Osteocyte (in vitro differentiated cells): ENCODE data around the gene TMEM151A. TPM values are rescaled to one million over a fixed set of nuclear protein-coding genes. Genes with fewer than 3 reads are reported as not detected.

Experiments used
- DNase-seq: peaks from one replicate; pipeline ENCODE4 v3.0.0; 2021; ENCODE audit warnings: mixed read lengths; ENCODE audit not compliant: unreplicated experiment; ENCODE audit errors: extremely low spot score
- H3K27ac Mint-ChIP-seq: one replicate; pipeline ENCODE4 v1.8.0; 2021; ENCODE audit warnings: mild to moderate bottlenecking, mixed read lengths; ENCODE audit not compliant: unreplicated experiment
- H3K27me3 Mint-ChIP-seq: one replicate; pipeline ENCODE4 v1.8.0; 2021; ENCODE audit warnings: mixed read lengths; ENCODE audit not compliant: unreplicated experiment
- H3K36me3 Mint-ChIP-seq: one replicate; pipeline ENCODE4 v1.8.0; 2021; ENCODE audit warnings: mixed read lengths; ENCODE audit not compliant: unreplicated experiment
- H3K4me1 Mint-ChIP-seq: one replicate; pipeline ENCODE4 v1.8.0; 2021; ENCODE audit warnings: mixed read lengths; ENCODE audit not compliant: unreplicated experiment
- H3K4me3 Mint-ChIP-seq: one replicate; pipeline ENCODE4 v1.8.0; 2021; ENCODE audit warnings: mild to moderate bottlenecking, moderate library complexity, mixed read lengths; ENCODE audit not compliant: unreplicated experiment
- H3K9me3 Mint-ChIP-seq: one replicate; pipeline ENCODE4 v1.8.0; 2021; ENCODE audit warnings: mixed read lengths; ENCODE audit not compliant: unreplicated experiment
- long read RNA-seq: library from polyadenylated mRNA; unstranded; transcript quantifications from one replicate; pipeline ENCODE4 v2.0.0, GENCODE V29; 2021
- total RNA-seq: library from RNA; stranded (reverse); gene quantifications from 2 replicates; pipeline ENCODE4 v1.2.1, GENCODE V29; 2021
- TF ChIP-seq, protein P1 (sequence below): fragments of 200-600 bp; sonication (generic); IDR thresholded peaks from 2 replicates; pipeline ENCODE4 v1.5.0; 2021; ENCODE audit warnings: antibody characterized with exemption, mild to moderate bottlenecking, moderate library complexity

Gene TMEM151A
- 0.46 and 0.55 TPM in 2 replicates for total RNA-seq
- long read RNA-seq, result 0 reads

DNA sequence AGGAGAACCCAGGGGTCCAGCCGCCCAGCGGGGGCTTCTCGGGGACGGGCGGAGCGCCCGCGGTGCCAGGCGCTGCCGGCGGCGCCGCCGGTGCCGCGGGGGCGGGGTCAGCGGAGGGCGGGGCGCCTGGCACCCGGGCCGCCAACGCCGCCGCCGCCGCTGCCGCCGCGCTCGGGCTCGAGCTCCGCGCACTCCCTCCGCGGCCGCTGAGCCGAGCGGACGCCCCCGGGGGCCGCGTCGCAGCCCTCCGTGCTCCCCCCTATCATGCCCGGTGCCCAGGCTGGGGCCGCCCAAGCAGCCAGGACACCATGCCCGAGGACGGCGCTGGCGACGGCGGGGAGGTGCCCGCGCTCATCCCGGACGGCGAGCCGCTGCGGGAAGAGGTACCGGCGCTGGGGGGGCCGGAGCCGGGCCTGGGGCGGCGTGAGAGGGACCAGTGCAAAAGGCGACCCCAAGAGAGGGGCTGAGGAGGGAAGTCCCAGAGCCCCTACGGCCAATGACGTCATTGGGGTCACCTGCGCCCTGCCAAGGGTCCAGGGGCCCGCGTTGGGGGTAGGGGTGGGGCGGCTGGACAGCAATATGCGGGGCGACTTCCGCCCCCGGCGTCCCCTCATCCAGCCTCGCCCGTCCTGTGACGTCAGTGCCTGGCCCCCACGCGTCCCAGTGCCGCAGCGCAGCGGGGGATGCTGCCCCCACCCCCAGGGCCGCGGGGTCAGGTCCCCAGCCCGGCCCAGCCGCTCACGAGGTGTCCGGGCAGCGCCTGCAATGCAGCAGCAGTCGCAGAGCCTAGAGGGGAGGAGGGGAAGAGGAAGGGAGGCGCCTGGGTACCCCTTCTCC, at the start of gene TMEM151A:
TMEM151A (plus strand) TSS at position 189 of the 837 bp plus-strand sequence; CDS start at position 309, 120 bp downstream.
- H3K36me3 Mint-ChIP-seq, result no peaks in the 10 kb centered on the region
- DNase-seq, result no peak
- H3K27ac Mint-ChIP-seq, result no peak within 1 kb of the TSS
- H3K27me3 Mint-ChIP-seq, result peaks cover 19% of the 10 kb centered on the region
- H3K9me3 Mint-ChIP-seq, result no peaks in the 10 kb centered on the region
- peaks cover 31% of the 10 kb centered on the region for H3K4me1 Mint-ChIP-seq
- H3K4me3 Mint-ChIP-seq, result peak within 1 kb of the TSS; percentile 63
- TF ChIP-seq, protein P1, sequence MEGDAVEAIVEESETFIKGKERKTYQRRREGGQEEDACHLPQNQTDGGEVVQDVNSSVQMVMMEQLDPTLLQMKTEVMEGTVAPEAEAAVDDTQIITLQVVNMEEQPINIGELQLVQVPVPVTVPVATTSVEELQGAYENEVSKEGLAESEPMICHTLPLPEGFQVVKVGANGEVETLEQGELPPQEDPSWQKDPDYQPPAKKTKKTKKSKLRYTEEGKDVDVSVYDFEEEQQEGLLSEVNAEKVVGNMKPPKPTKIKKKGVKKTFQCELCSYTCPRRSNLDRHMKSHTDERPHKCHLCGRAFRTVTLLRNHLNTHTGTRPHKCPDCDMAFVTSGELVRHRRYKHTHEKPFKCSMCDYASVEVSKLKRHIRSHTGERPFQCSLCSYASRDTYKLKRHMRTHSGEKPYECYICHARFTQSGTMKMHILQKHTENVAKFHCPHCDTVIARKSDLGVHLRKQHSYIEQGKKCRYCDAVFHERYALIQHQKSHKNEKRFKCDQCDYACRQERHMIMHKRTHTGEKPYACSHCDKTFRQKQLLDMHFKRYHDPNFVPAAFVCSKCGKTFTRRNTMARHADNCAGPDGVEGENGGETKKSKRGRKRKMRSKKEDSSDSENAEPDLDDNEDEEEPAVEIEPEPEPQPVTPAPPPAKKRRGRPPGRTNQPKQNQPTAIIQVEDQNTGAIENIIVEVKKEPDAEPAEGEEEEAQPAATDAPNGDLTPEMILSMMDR, result no peak

DNA sequence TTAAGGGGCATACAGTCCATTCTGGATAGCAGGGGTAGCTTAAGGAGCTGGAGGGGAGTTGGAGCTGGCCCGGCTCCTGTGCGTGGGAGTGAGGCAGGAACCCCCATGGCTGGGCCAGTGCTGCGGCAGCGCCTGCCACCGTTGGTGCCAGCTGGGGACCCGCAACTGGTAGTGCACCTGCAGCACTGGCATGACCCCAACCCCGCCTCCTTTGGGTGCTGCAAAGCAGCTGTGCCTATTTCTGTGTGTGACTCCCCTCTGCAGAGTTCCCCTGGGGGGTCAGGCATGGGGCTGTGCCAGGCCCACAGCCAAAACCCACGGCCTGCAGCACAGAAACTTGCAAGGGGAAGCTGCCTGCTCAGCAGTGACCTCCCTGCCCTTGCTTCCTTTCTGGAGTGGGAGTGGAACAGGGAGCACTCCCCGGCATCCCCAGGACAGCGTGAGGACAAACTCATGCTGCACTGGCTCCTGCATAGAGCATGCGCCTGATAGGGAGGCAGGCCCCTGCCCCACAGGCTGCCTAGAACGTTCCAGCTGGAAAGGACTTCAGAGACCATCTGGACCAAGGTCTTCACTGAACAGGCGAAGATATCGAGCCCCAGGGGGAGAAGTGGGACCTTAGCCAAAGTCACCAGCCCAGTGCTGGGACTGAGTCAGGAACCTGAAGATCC, 49.5 kb upstream of the TMEM151A start:
- H3K4me3 Mint-ChIP-seq, result no peak overlapping the region
- H3K4me1 Mint-ChIP-seq, result no peaks in the 10 kb centered on the region
- no peaks in the 10 kb centered on the region for H3K27me3 Mint-ChIP-seq
- TF ChIP-seq, protein P1, result no peak
- H3K9me3 Mint-ChIP-seq, result no peaks in the 10 kb centered on the region
- H3K36me3 Mint-ChIP-seq, result peaks cover 23% of the 10 kb centered on the region
- H3K27ac Mint-ChIP-seq, result no peak overlapping the region
- no peak for DNase-seq

DNA sequence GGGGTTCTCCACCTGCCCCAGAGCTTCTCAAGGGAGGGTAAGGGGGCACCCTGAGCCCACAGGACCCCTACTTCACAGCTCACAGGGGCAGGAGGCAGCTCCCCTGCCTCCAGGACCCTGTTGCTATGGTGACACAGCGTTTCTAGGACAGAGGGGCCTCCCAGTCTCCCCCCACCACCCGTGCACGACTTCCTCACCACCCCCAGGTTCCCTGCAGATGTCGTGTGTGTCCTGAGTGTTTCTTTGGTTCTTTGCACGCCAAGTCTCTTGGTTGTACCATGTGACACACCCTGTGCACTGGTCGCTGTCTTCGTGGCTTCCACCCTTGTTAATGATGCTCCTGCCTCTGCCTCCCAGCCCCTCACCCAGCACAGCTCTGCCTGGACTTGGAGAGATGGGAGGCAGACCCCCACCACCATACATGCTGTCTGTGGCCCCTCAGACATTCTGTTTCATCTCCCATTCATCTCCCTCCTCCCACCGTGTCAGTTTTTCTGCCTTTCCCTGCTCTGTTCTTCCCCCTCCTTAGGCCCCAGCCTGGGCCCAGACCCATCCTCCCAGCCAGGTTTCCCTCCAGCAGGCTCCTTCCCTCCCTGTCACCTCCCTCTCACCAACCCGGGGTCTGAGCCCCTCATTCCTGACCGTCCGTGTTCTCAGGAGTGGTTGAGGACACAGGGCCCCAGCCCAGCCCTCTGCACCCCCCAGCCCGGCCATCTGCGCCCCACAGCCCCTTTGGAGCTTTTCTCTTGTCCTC, 47.7 kb upstream of the TMEM151A start:
- H3K27ac Mint-ChIP-seq, result no peak overlapping the region
- H3K4me3 Mint-ChIP-seq, result no peak overlapping the region
- DNase-seq, result no peak
- H3K27me3 Mint-ChIP-seq, result no peaks in the 10 kb centered on the region
- H3K4me1 Mint-ChIP-seq, result no peaks in the 10 kb centered on the region
- TF ChIP-seq, protein P1, result no peak
- H3K9me3 Mint-ChIP-seq, result no peaks in the 10 kb centered on the region
- H3K36me3 Mint-ChIP-seq, result peaks cover 22% of the 10 kb centered on the region

GRCh38 chr11:66247295-66247694, 44.4 kb upstream of the TMEM151A start:
- no peaks in the 10 kb centered on the region for H3K4me1 Mint-ChIP-seq
- H3K9me3 Mint-ChIP-seq, result no peaks in the 10 kb centered on the region
- peaks cover 19% of the 10 kb centered on the region for H3K36me3 Mint-ChIP-seq
- no peaks in the 10 kb centered on the region for H3K27me3 Mint-ChIP-seq
- H3K27ac Mint-ChIP-seq, result no peak overlapping the region
- no peak for DNase-seq
- TF ChIP-seq, protein P1, result no peak
- H3K4me3 Mint-ChIP-seq, result no peak overlapping the region
